H1 (cell line): Measurements from ENCODE around the gene ROPN1.
"Not testable (repeated sequence)": the region's sequence is repeated elsewhere in the genome, so short reads cannot be mapped to it uniquely, and the experiment has no call there.

ENCODE experiments used
- CEBPB ChIP-seq: IDR thresholded peaks from 2 replicates; pipeline ENCODE4 v1.6.1; 2012; ENCODE audit warnings: low read depth, low read length
- EZH2 ChIP-seq: fragments of 200-600 bp; sonication (generic); IDR thresholded peaks from 2 replicates; pipeline ENCODE4 v1.7.1; 2012; ENCODE audit warnings: low read depth, mild to moderate bottlenecking, moderate library complexity, low read length, inconsistent platforms; ENCODE audit not compliant: severe bottlenecking
- RAD21 ChIP-seq, 2 experiments: IDR thresholded peaks in 1 of 2; conservative IDR thresholded peaks in 1 of 2; 2 replicates each; pipeline ENCODE4 v1.6.1; 2011; ENCODE audit warnings: low read depth in 2 of 2, low read length in 2 of 2, improper control_type of control experiment in 1 of 2, inconsistent platforms in 1 of 2, mild to moderate bottlenecking in 1 of 2, moderate library complexity in 1 of 2
- RXRA ChIP-seq: IDR thresholded peaks from 2 replicates; pipeline ENCODE4 v1.6.1; 2011; ENCODE audit warnings: low read depth, mild to moderate bottlenecking, low read length, moderate library complexity; ENCODE audit not compliant: insufficient read depth
- TF ChIP-seq, protein P1 (sequence below), 3 experiments: IDR thresholded peaks; 1 replicate in 2 of 3; 2 replicates in 1 of 3; pipeline versions ENCODE4 v1.5.1 to v1.6.1; 2011; ENCODE audit warnings: low read length in 3 of 3, mild to moderate bottlenecking in 3 of 3, inconsistent platforms in 2 of 3, low read depth in 1 of 3, moderate library complexity in 1 of 3; ENCODE audit not compliant: insufficient read depth in 1 of 3; ENCODE audit errors: control extremely low read depth in 1 of 3
- TF ChIP-seq, protein P2 (sequence below): IDR thresholded peaks from 2 replicates; pipeline ENCODE4 v1.6.1; 2011; ENCODE audit warnings: low read length, improper control_type of control experiment

DNA sequence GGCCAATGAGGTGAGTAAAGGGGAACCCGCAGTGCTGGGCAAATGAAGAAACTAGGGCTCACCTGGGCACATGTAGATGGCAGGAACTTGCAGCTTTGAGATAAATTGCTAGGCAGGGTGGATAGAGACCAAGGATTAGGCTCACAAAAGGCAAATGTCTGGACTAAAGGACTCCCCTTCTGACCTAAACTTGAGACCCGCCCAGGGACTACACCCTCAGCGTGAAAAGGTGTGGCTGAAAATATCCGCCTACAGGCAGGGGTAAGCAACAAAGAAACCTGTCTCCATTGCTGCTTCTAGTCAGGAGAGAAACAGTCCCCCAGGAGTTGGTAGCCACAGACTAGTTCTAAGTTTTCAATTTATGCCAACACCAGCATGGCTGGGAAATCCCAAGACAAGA, 10.6 kb downstream of the ROPN1 start:
- TF ChIP-seq, protein P1, sequence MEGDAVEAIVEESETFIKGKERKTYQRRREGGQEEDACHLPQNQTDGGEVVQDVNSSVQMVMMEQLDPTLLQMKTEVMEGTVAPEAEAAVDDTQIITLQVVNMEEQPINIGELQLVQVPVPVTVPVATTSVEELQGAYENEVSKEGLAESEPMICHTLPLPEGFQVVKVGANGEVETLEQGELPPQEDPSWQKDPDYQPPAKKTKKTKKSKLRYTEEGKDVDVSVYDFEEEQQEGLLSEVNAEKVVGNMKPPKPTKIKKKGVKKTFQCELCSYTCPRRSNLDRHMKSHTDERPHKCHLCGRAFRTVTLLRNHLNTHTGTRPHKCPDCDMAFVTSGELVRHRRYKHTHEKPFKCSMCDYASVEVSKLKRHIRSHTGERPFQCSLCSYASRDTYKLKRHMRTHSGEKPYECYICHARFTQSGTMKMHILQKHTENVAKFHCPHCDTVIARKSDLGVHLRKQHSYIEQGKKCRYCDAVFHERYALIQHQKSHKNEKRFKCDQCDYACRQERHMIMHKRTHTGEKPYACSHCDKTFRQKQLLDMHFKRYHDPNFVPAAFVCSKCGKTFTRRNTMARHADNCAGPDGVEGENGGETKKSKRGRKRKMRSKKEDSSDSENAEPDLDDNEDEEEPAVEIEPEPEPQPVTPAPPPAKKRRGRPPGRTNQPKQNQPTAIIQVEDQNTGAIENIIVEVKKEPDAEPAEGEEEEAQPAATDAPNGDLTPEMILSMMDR (IDR thresholded peaks at IDR 0.05; ENCODE audit: control extremely low read depth in 1 of 3, insufficient read depth in 1 of 3, low read depth in 1 of 3, low read length in 3 of 3): not testable (repeated sequence)
- not testable (repeated sequence) for TF ChIP-seq RXRA; CEBPB; EZH2; RAD21 (IDR thresholded peaks at IDR 0.05 in 1 of 2, conservative IDR thresholded peaks at IDR 0.05 in 1 of 2; ENCODE audit: low read depth in 2 of 2, low read length in 2 of 2)
- TF ChIP-seq, protein P2, sequence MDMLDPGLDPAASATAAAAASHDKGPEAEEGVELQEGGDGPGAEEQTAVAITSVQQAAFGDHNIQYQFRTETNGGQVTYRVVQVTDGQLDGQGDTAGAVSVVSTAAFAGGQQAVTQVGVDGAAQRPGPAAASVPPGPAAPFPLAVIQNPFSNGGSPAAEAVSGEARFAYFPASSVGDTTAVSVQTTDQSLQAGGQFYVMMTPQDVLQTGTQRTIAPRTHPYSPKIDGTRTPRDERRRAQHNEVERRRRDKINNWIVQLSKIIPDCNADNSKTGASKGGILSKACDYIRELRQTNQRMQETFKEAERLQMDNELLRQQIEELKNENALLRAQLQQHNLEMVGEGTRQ: not testable (repeated sequence)
